H1 (cell line): ENCODE results near the gene TRIOBP. TPM values are rescaled to one million over a fixed set of nuclear protein-coding genes. Genes with fewer than 3 reads are reported as not detected.

Source experiments
- SUZ12 ChIP-seq: fragments of 200-600 bp; sonication (generic); IDR thresholded peaks from 2 replicates; pipeline ENCODE4 v1.6.1; 2012; ENCODE audit warnings: mild to moderate bottlenecking, inconsistent platforms, low read length, moderate library complexity, mixed read lengths
- polyA plus RNA-seq, 7 experiments: library from polyadenylated mRNA; depleted of rRNA in 3 of 7; stranded (reverse) in 5 of 7; unstranded in 2 of 7; fragments of >200 nt in 5 of 7; fragments of 200-250 nt in 2 of 7; gene quantifications; 1 replicate in 5 of 7; 2 replicates in 1 of 7; 4 replicates in 1 of 7; pipeline versions ENCODE4 v1.2.1 to v1.2.3, GENCODE V29; 2011 to 2013; ENCODE audit warnings: missing spikeins in 2 of 7, mixed read lengths in 2 of 7
- total RNA-seq: library from RNA; stranded (reverse); fragmentation: NEBNext Ultra II Directional; extraction: Animal tissue kit (Norgen Biotek cat#: 25700); gene quantifications from 2 replicates; pipeline ENCODE4 v1.2.1, GENCODE V29; 2021
- TF ChIP-seq, protein P1 (sequence below): fragments of 300-600 bp; sonication (generic); IDR thresholded peaks from 2 replicates; pipeline ENCODE4 v1.7.1; 2012; ENCODE audit warnings: low read length, moderate library complexity, mild to moderate bottlenecking, inconsistent platforms; ENCODE audit not compliant: insufficient replicate concordance

Gene TRIOBP
- total and polyA plus RNA-seq, 2 of the 8 experiments (the other 6 are each of a cell fraction or from before 2014, with no cell fraction given), result 18.2 to 27.3 TPM

DNA sequence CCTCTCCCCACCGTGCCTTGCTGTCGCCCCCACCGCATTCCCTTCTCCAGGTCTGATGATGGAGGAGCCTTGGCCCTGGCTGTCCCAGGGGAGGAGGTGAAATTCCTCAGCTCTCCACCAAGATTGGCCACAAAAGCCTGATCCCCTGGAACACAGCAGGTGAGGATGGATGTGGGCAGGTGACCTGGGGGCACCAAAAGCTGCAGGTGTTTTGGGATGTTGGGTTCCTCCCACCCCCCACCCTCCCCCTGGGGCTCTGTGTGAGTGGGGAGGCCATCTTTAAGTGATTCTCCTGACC lies 639 bp downstream of the TRIOBP start (continued):
- TF ChIP-seq, protein P1, sequence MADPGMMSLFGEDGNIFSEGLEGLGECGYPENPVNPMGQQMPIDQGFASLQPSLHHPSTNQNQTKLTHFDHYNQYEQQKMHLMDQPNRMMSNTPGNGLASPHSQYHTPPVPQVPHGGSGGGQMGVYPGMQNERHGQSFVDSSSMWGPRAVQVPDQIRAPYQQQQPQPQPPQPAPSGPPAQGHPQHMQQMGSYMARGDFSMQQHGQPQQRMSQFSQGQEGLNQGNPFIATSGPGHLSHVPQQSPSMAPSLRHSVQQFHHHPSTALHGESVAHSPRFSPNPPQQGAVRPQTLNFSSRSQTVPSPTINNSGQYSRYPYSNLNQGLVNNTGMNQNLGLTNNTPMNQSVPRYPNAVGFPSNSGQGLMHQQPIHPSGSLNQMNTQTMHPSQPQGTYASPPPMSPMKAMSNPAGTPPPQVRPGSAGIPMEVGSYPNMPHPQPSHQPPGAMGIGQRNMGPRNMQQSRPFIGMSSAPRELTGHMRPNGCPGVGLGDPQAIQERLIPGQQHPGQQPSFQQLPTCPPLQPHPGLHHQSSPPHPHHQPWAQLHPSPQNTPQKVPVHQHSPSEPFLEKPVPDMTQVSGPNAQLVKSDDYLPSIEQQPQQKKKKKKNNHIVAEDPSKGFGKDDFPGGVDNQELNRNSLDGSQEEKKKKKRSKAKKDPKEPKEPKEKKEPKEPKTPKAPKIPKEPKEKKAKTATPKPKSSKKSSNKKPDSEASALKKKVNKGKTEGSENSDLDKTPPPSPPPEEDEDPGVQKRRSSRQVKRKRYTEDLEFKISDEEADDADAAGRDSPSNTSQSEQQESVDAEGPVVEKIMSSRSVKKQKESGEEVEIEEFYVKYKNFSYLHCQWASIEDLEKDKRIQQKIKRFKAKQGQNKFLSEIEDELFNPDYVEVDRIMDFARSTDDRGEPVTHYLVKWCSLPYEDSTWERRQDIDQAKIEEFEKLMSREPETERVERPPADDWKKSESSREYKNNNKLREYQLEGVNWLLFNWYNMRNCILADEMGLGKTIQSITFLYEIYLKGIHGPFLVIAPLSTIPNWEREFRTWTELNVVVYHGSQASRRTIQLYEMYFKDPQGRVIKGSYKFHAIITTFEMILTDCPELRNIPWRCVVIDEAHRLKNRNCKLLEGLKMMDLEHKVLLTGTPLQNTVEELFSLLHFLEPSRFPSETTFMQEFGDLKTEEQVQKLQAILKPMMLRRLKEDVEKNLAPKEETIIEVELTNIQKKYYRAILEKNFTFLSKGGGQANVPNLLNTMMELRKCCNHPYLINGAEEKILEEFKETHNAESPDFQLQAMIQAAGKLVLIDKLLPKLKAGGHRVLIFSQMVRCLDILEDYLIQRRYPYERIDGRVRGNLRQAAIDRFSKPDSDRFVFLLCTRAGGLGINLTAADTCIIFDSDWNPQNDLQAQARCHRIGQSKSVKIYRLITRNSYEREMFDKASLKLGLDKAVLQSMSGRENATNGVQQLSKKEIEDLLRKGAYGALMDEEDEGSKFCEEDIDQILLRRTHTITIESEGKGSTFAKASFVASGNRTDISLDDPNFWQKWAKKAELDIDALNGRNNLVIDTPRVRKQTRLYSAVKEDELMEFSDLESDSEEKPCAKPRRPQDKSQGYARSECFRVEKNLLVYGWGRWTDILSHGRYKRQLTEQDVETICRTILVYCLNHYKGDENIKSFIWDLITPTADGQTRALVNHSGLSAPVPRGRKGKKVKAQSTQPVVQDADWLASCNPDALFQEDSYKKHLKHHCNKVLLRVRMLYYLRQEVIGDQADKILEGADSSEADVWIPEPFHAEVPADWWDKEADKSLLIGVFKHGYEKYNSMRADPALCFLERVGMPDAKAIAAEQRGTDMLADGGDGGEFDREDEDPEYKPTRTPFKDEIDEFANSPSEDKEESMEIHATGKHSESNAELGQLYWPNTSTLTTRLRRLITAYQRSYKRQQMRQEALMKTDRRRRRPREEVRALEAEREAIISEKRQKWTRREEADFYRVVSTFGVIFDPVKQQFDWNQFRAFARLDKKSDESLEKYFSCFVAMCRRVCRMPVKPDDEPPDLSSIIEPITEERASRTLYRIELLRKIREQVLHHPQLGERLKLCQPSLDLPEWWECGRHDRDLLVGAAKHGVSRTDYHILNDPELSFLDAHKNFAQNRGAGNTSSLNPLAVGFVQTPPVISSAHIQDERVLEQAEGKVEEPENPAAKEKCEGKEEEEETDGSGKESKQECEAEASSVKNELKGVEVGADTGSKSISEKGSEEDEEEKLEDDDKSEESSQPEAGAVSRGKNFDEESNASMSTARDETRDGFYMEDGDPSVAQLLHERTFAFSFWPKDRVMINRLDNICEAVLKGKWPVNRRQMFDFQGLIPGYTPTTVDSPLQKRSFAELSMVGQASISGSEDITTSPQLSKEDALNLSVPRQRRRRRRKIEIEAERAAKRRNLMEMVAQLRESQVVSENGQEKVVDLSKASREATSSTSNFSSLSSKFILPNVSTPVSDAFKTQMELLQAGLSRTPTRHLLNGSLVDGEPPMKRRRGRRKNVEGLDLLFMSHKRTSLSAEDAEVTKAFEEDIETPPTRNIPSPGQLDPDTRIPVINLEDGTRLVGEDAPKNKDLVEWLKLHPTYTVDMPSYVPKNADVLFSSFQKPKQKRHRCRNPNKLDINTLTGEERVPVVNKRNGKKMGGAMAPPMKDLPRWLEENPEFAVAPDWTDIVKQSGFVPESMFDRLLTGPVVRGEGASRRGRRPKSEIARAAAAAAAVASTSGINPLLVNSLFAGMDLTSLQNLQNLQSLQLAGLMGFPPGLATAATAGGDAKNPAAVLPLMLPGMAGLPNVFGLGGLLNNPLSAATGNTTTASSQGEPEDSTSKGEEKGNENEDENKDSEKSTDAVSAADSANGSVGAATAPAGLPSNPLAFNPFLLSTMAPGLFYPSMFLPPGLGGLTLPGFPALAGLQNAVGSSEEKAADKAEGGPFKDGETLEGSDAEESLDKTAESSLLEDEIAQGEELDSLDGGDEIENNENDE, result no peak
- no peak for TF ChIP-seq SUZ12
